SU-DHL-6 (cell line): ENCODE results near the gene TFDP2.

Experiments
- EZH2phosphoT487 ChIP-seq: fragments of 200-600 bp; sonication (generic), shearing (Covaris generic); conservative IDR thresholded peaks from 2 replicates; pipeline ENCODE4 v1.6.1; 2018; ENCODE audit warnings: mild to moderate bottlenecking, antibody characterized with exemption, low read length, moderate library complexity, mixed read lengths
- TF ChIP-seq, protein P1 (sequence below): fragments of 200-600 bp; sonication (generic); IDR thresholded peaks from one replicate; pipeline ENCODE4 v1.5.1; 2017; ENCODE audit warnings: antibody characterized with exemption, mild to moderate bottlenecking, low read length, moderate library complexity; ENCODE audit not compliant: insufficient read depth, poor library complexity, severe bottlenecking

DNA sequence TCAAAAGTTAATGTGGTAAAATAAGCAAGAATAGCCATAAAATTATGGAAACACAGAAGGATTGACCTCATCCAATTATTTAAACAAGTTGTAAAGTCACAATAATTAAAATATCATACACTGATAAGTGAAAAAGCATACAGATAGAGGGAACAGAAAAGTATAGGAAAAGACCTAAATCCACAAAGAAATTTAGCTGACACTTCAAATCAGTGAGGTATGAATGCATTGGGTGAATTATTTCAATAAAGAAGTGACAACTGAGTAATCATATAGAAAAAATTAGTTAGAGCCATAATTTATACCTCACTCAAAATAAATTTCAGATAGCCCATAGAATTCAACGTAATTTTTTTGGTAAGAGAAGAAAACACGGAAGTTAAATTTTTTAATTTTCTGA, 25.1 kb downstream of the TFDP2 start:
- TF ChIP-seq, protein P1, sequence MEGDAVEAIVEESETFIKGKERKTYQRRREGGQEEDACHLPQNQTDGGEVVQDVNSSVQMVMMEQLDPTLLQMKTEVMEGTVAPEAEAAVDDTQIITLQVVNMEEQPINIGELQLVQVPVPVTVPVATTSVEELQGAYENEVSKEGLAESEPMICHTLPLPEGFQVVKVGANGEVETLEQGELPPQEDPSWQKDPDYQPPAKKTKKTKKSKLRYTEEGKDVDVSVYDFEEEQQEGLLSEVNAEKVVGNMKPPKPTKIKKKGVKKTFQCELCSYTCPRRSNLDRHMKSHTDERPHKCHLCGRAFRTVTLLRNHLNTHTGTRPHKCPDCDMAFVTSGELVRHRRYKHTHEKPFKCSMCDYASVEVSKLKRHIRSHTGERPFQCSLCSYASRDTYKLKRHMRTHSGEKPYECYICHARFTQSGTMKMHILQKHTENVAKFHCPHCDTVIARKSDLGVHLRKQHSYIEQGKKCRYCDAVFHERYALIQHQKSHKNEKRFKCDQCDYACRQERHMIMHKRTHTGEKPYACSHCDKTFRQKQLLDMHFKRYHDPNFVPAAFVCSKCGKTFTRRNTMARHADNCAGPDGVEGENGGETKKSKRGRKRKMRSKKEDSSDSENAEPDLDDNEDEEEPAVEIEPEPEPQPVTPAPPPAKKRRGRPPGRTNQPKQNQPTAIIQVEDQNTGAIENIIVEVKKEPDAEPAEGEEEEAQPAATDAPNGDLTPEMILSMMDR: no peak
- no peak for TF ChIP-seq EZH2phosphoT487
